Ovary (tissue), 9 donors: ENCODE measurements around the gene S100A1. TPM values are rescaled to one million over a fixed set of nuclear protein-coding genes. Genes with fewer than 3 reads are reported as not detected.
A peak's percentile ranks its signal among the peaks of the same experiment; 100 is the strongest.

Experiments used
- DNase-seq, 5 donors: peaks; one replicate each; pipeline ENCODE4 v3.0.0-alpha.2; 2019 to 2020
- H3K27ac ChIP-seq, 2 donors: fragments of 200-600 bp; one replicate each; pipeline versions ENCODE4 v1.5.1 to v1.8.0; 2019 to 2022
- H3K27me3 ChIP-seq: fragments of 200-600 bp; one replicate; pipeline ENCODE4 v1.8.0; 2022
- H3K36me3 ChIP-seq: fragments of 200-600 bp; sonication (generic); one replicate; pipeline ENCODE4 v1.5.1; 2019
- H3K4me1 ChIP-seq: one replicate; pipeline ENCODE4 v1.8.1; 2013; ENCODE audit warnings: mild to moderate bottlenecking, moderate library complexity; ENCODE audit not compliant: insufficient read depth
- H3K4me3 ChIP-seq: fragments of 200-600 bp; sonication (generic); one replicate; pipeline ENCODE4 v1.5.1; 2017
- H3K9me3 ChIP-seq, 2 donors: fragments of 200-600 bp in 1 of 2; sonication (generic) in 1 of 2; one replicate each; pipeline versions ENCODE4 v1.5.1 to v1.8.1; 2013 to 2019; ENCODE audit warnings: mild to moderate bottlenecking in 1 of 2, moderate library complexity in 1 of 2
- CTCF ChIP-seq, 3 donors: fragments of 450-650 bp in 2 of 3; fragments of 200-600 bp in 1 of 3; IDR thresholded peaks; one replicate each; pipeline versions ENCODE4 v1.5.1 to v1.8.0; 2016 to 2022; ENCODE audit warnings: antibody characterized with exemption in 3 of 3, mild to moderate bottlenecking in 1 of 3
- EP300 ChIP-seq: sonication (generic); formaldehyde crosslinking; IDR thresholded peaks from one replicate; pipeline ENCODE4 v1.6.1; 2017; ENCODE audit warnings: antibody characterized with exemption
- POLR2A ChIP-seq: fragments of 450-650 bp; IDR thresholded peaks from one replicate; pipeline ENCODE4 v1.6.1; 2017; ENCODE audit warnings: antibody characterized with exemption, mild to moderate bottlenecking, moderate library complexity
- WGBS, 3 donors: extraction: QIAGEN DNeasy Blood & Tissue Kit in 1 of 3; methylation state at CpG; one replicate each; pipeline versions ENCODE4 v1.1.5 to v1.1.7; 2013 to 2017; 5-methylcytosine and 5-hydroxymethylcytosine counted together
- intact Hi-C, 4 donors: fragments of 100-400 bp; cut with DNase I; formaldehyde crosslinking; loops; one replicate each; pipeline versions ENCODE4 v1.11.0 to v1.15.1; 2022 to 2023
- polyA plus RNA-seq, 2 donors: library from polyadenylated mRNA; stranded (reverse); fragments of 200-250 nt in 1 of 2; fragments of 350-450 nt in 1 of 2; fragmentation: Illumina TruSeq in 1 of 2; extraction: RNeasy Lipid Tissue Mini Kit (QIAGEN cat#74804) in 1 of 2; gene quantifications; one replicate each; pipeline ENCODE4 v1.2.3, GENCODE V29; 2013 to 2014
- total RNA-seq, 7 donors: library from RNA; depleted of rRNA in 2 of 7; stranded (reverse); fragments of >200 nt in 2 of 7; fragmentation: NEBNext Ultra II Directional in 3 of 7; extraction: Animal tissue kit (Norgen Biotek cat#: 25700) in 3 of 7; gene quantifications; one replicate each; pipeline versions ENCODE4 v1.1.0 to v1.2.4, GENCODE V29; 2016 to 2023
- donor health status: DM: no; HTN: no; CAD: no; lungs with moderate emphysema.
- donor health status: DM: no; HTN: no; CAD: no.
- donor health status: Bipolar disorder and iron deficiency.
- donor health status: DM: yes; HTN: yes; CAD: no.
- donor health status: DM: no; HTN: no; CAD: no.
- donor health status: DM: yes; HTN: yes; CAD: no.

Gene S100A1
- total and polyA plus RNA-seq, 9 donors: 0.91 to 77.2 (median 1.3) TPM; not detected in 1

GRCh38 chr1:153613406-153613805 lies 14.8 kb upstream of the S100A1 start:
- TF ChIP-seq POLR2A (no peak), EP300 (no peak), CTCF (IDR thresholded peaks at IDR 0.05) (no peak)
- Histone ChIP-seq H3K4me1 (peaks cover 30% of the 10 kb centered on the region), H3K27ac (peak overlapping the region; percentile 84 to 93), H3K9me3 (no peaks in the 10 kb centered on the region), H3K36me3 (no peaks in the 10 kb centered on the region), H3K4me3 (no peak overlapping the region), H3K27me3 (no peaks in the 10 kb centered on the region)
- WGBS, 3 donors: 66 to 78% (median 73%) methylated on average over 4 to 5 of the region's 5 CpGs
- no peak for DNase-seq
- intact Hi-C loops: loop anchor here in 1 of 4 donors (2.0 kb wide), 1 partner anchor 59 kb away; no protein-coding TSS in a partner anchor

- no peaks in the 10 kb centered on the region for H3K27me3 ChIP-seq
- DNase-seq: no peak
- TF ChIP-seq EP300 (no peak), POLR2A (no peak), CTCF (IDR thresholded peaks at IDR 0.05) (no peak)
- peaks cover 21% of the 10 kb centered on the region for H3K4me1 ChIP-seq
- WGBS, 3 donors: 54 to 65% (median 58%) methylated on average over 2 of the region's 2 CpGs
- no peak overlapping the region for H3K27ac ChIP-seq
- H3K9me3 ChIP-seq: no peaks in the 10 kb centered on the region
- intact Hi-C loops: no loop called here
- H3K36me3 ChIP-seq: no peaks in the 10 kb centered on the region
- H3K4me3 ChIP-seq: no peak overlapping the region
These were observed 13.9 kb upstream of the S100A1 start for GRCh38 chr1:153614189-153614900.

GRCh38 chr1:153614906-153615305 lies 13.3 kb upstream of the S100A1 start:
- H3K36me3 ChIP-seq: no peaks in the 10 kb centered on the region
- intact Hi-C loops: loop anchor here in 1 of 4 donors (5.0 kb wide), 1 partner anchor 33 kb away; no protein-coding TSS in a partner anchor
- no peaks in the 10 kb centered on the region for H3K27me3 ChIP-seq
- H3K9me3 ChIP-seq: no peaks in the 10 kb centered on the region
- 87 to 88% (median 88%) methylated on average over 7 of the region's 7 CpGs for WGBS, 3 donors
- DNase-seq: no peak
- TF ChIP-seq POLR2A (no peak), CTCF (IDR thresholded peaks at IDR 0.05) (no peak), EP300 (no peak)
- no peak overlapping the region for H3K4me3 ChIP-seq
- H3K4me1 ChIP-seq: peaks cover 21% of the 10 kb centered on the region
- H3K27ac ChIP-seq: no peak overlapping the region

- H3K36me3 ChIP-seq: no peaks in the 10 kb centered on the region
- 83 to 100% (median 88%) methylated on average over 1 to 2 of the region's 2 CpGs for WGBS, 3 donors
- H3K4me1 ChIP-seq: peaks cover 16% of the 10 kb centered on the region
- intact Hi-C loops: loop anchor here in 1 of 4 donors (5.0 kb wide), 1 partner anchor 33 kb away; no protein-coding TSS in a partner anchor
- H3K27ac ChIP-seq: no peak overlapping the region
- no peak for TF ChIP-seq EP300
- no peak for TF ChIP-seq CTCF (IDR thresholded peaks at IDR 0.05)
- TF ChIP-seq POLR2A: no peak
- no peaks in the 10 kb centered on the region for H3K9me3 ChIP-seq
- DNase-seq: no peak
- no peak overlapping the region for H3K4me3 ChIP-seq
- no peaks in the 10 kb centered on the region for H3K27me3 ChIP-seq
These were observed 12.8 kb upstream of the S100A1 start for GRCh38 chr1:153615406-153615805.
